ENCODE measurements around the gene RPS6KA2.

DNA sequence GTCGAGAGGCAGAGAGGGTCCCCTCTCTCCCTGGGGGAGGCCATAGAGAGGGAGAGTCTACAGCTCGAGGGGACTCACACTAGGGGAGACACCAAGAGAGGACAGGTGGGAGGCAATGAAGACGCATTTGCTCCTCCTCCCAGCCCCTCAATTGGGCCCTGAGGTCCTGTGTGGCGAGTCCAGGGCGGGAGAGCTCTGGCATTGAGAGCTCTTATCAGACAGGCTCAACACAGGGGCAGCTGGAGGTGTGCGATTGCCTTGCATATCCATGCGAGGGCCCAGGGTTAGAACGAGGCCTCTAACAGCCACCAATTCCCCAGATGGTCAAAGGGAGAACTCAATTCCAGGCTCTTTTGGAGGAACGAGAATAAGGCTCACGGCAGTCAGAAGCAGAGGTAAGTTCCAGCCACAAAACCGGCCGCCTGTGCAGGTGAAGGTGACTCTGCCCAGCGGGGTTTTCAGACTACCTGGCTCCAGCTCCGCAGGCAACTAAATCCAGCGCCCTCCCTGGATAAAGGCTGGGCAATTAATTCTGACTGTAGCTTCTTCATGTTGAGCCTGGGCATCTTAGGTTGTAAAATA, 150.3 kb downstream of the RPS6KA2 start:
- no peak for TF ChIP-seq EZH2 (IDR thresholded peaks at IDR 0.05; ENCODE audit: insufficient read depth, poor library complexity, severe bottlenecking)
- no peak for TF ChIP-seq EZH2phosphoT487 (IDR thresholded peaks at IDR 0.05; ENCODE audit: insufficient read depth, low read depth)

Measured in GM23248 (cell line).